Esophagus muscularis mucosa (tissue), 3 donors: Measurements from ENCODE around the gene ALDH8A1.

Experiments
- CTCF ChIP-seq, 3 experiments: fragments of 200-600 bp in 2 of 3; fragments of 450-650 bp in 1 of 3; sonication (generic) in 2 of 3; IDR thresholded peaks; one replicate each; pipeline ENCODE4 v1.5.1; 2017 to 2019; ENCODE audit warnings: antibody characterized with exemption in 3 of 3, mild to moderate bottlenecking in 2 of 3, moderate library complexity in 1 of 3
- POLR2A ChIP-seq: fragments of 450-650 bp; IDR thresholded peaks from one replicate; pipeline ENCODE4 v1.6.1; 2017; ENCODE audit warnings: antibody characterized with exemption, moderate library complexity, mild to moderate bottlenecking, low read depth
- POLR2AphosphoS5 ChIP-seq, 2 donors: sonication (generic); formaldehyde crosslinking; IDR thresholded peaks; one replicate each; pipeline ENCODE4 v1.6.1; 2017; ENCODE audit warnings: antibody characterized with exemption in 2 of 2

- TF ChIP-seq POLR2AphosphoS5 (IDR thresholded peaks at IDR 0.05), result no peak
- no peak for TF ChIP-seq CTCF (IDR thresholded peaks at IDR 0.05)
- TF ChIP-seq POLR2A, result no peak
These were observed 55.1 kb downstream of the ALDH8A1 start for GRCh38 chr6:134894800-134895199.
